Lung (tissue), 12 donors: ENCODE measurements around the gene TAGLN. TPM values are rescaled to one million over a fixed set of nuclear protein-coding genes. Genes with fewer than 3 reads are reported as not detected.

Experiments used
- ATAC-seq: fragments of 200-7000 bp; cut with Tn5 transposase; one replicate; pipeline ENCODE4 v1.9.1; 2020; ENCODE audit warnings: moderate number of reproducible peaks; ENCODE audit not compliant: insufficient read depth, low FRiP score
- DNase-seq, 3 donors: peaks; one replicate each; pipeline ENCODE4 v3.0.0-alpha.2; 2013 to 2017
- H3K27ac ChIP-seq, 2 donors: one replicate each; pipeline ENCODE4 v1.5.1; 2013; ENCODE audit warnings: mild to moderate bottlenecking in 2 of 2, moderate library complexity in 2 of 2, control low read depth in 1 of 2, inconsistent platforms in 1 of 2, low read depth in 1 of 2, low read length in 1 of 2
- H3K27me3 ChIP-seq, 3 donors: one replicate each; pipeline ENCODE4 v1.5.1; 2013; ENCODE audit warnings: low read length in 2 of 3; ENCODE audit not compliant: control insufficient read depth in 3 of 3, insufficient read depth in 3 of 3
- H3K36me3 ChIP-seq, 4 donors: one replicate each; pipeline ENCODE4 v1.5.1; 2013; ENCODE audit warnings: low read length in 4 of 4, mild to moderate bottlenecking in 1 of 4, moderate library complexity in 1 of 4; ENCODE audit not compliant: control insufficient read depth in 4 of 4, insufficient read depth in 4 of 4
- H3K4me1 ChIP-seq, 5 donors: one replicate each; pipeline ENCODE4 v1.5.1; 2013; ENCODE audit warnings: low read length in 5 of 5, mild to moderate bottlenecking in 2 of 5, moderate library complexity in 1 of 5; ENCODE audit not compliant: control insufficient read depth in 5 of 5, insufficient read depth in 5 of 5
- H3K4me3 ChIP-seq: one replicate; pipeline ENCODE4 v1.5.1; 2013; ENCODE audit warnings: mild to moderate bottlenecking, control low read depth, moderate library complexity
- H3K9ac ChIP-seq, 2 donors: one replicate each; pipeline ENCODE4 v1.5.1; 2013; ENCODE audit warnings: low read length in 2 of 2, control low read depth in 1 of 2; ENCODE audit not compliant: insufficient read depth in 1 of 2
- H3K9me3 ChIP-seq, 4 donors: one replicate each; pipeline ENCODE4 v1.5.1; 2013; ENCODE audit warnings: low read length in 3 of 4, mild to moderate bottlenecking in 1 of 4, moderate library complexity in 1 of 4; ENCODE audit not compliant: control insufficient read depth in 4 of 4, insufficient read depth in 3 of 4
- CTCF ChIP-seq: IDR thresholded peaks from 2 replicates; pipeline ENCODE4 v1.5.1; 2012; ENCODE audit warnings: mild to moderate bottlenecking; ENCODE audit errors: control extremely low read depth, extremely low read depth
- WGBS, 2 donors: extraction: QIAGEN DNeasy Blood & Tissue Kit; methylation state at CpG; one replicate each; pipeline ENCODE4 v1.1.7; 2013; 5-methylcytosine and 5-hydroxymethylcytosine counted together
- polyA plus RNA-seq, 2 donors: library from polyadenylated mRNA; stranded (reverse); fragments of 200-250 nt; gene quantifications; one replicate each; pipeline ENCODE4 v1.2.1, GENCODE V29; 2013
- total RNA-seq, 2 donors: library from RNA; depleted of rRNA in 1 of 2; stranded (reverse); fragments of >200 nt in 1 of 2; gene quantifications; one replicate each; pipeline ENCODE4 v1.2.1, GENCODE V29; 2014 to 2021
- donor health status: control.
- donor health status: control.
- donor health status: Bipolar disorder and iron deficiency.
- donor health status: healthy.
- donor health status: DM: yes; HTN: yes; CAD: no.

The TAGLN gene
- total and polyA plus RNA-seq, 4 donors: 172 to 683 (median 519) TPM

- H3K4me3 ChIP-seq: no peak overlapping the region
- no peak overlapping the region for H3K9ac ChIP-seq
- DNase-seq (no peak), ATAC-seq (no peak)
- H3K36me3 ChIP-seq: peaks cover 12 to 57% (median 17%) of the 10 kb centered on the region in 4 donors
- H3K9me3 ChIP-seq: no peaks in the 10 kb centered on the region
- H3K27me3 ChIP-seq: no peaks in the 10 kb centered on the region
- peak overlapping the region in 1 of 2 donors; percentile 83 for H3K27ac ChIP-seq
- TF ChIP-seq CTCF: no peak
- H3K4me1 ChIP-seq: peaks cover 0 to 5% (median 0%) of the 10 kb centered on the region in 5 donors
- WGBS, 2 donors: 96 to 98% methylated on average over 4 of the region's 4 CpGs
Observed at GRCh38 chr11:117186431-117186761, 12.8 kb upstream of the TAGLN start.

DNA sequence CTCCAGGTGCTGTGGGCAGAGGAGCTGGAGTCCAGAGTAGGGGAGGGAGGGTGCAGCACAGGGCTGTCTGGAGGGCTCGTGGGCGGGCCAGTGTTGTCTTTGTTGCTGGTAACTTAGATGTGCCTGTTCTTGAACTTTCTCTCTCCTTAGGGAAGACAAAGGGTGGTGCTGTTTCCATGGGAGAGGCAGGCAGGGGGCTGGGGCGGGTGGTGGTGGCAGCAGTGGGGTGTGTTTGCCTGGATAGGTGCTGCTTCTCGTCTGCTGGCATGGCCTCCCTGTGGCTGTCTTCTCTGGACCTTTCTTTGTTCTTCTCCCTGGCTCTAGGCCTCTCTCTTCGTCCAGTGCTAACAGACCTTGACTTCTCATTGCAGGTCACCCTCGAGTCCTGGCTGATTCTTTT lies 12.2 kb upstream of the TAGLN start:
- peaks cover 0 to 3% (median 0%) of the 10 kb centered on the region in 5 donors for H3K4me1 ChIP-seq
- no peak for DNase-seq
- WGBS, 2 donors: 83 to 91% methylated on average over 6 of the region's 6 CpGs
- no peak overlapping the region for H3K4me3 ChIP-seq
- ATAC-seq: no peak
- peaks cover 15 to 60% (median 18%) of the 10 kb centered on the region in 4 donors for H3K36me3 ChIP-seq
- H3K9ac ChIP-seq: no peak overlapping the region
- no peaks in the 10 kb centered on the region for H3K27me3 ChIP-seq
- no peak overlapping the region for H3K27ac ChIP-seq
- TF ChIP-seq CTCF: no peak
- no peaks in the 10 kb centered on the region for H3K9me3 ChIP-seq

- no peak for ATAC-seq
- no peak for TF ChIP-seq CTCF
- Histone ChIP-seq H3K27ac (no peak overlapping the region), H3K9me3 (no peaks in the 10 kb centered on the region), H3K27me3 (no peaks in the 10 kb centered on the region), H3K4me3 (no peak overlapping the region), H3K4me1 (peaks cover 0 to 2% (median 0%) of the 10 kb centered on the region in 5 donors), H3K36me3 (peaks cover 15 to 59% (median 19%) of the 10 kb centered on the region in 4 donors), H3K9ac (no peak overlapping the region)
- 90 to 95% methylated on average over 13 of the region's 13 CpGs for WGBS, 2 donors
- no peak for DNase-seq
Observed at GRCh38 chr11:117187428-117187798, 11.8 kb upstream of the TAGLN start.

GRCh38 chr11:117187799-117188481 lies 11.2 kb upstream of the TAGLN start:
- ATAC-seq: no peak
- Histone ChIP-seq H3K36me3 (peaks cover 11 to 60% (median 18%) of the 10 kb centered on the region in 4 donors), H3K27me3 (no peaks in the 10 kb centered on the region), H3K27ac (peak overlapping the region in 1 of 2 donors; percentile 57), H3K9me3 (no peaks in the 10 kb centered on the region), H3K9ac (no peak overlapping the region), H3K4me1 (no peaks in the 10 kb centered on the region), H3K4me3 (no peak overlapping the region)
- no peak for DNase-seq
- TF ChIP-seq CTCF: no peak
- 93 to 97% methylated on average over 16 of the region's 16 CpGs for WGBS, 2 donors
